ENCODE measurements around the gene SPNS3.

SPNS3 gene

GRCh38 chr17:4492721-4493561, 59.2 kb downstream of the SPNS3 start:
- DNase-seq, result no peak

- no peak for DNase-seq
Observed at GRCh38 chr17:4497101-4497824, 63.5 kb downstream of the SPNS3 start.

GRCh38 chr17:4498461-4499397, 65.0 kb downstream of the SPNS3 start, which contains the start of gene SPNS2:
Gene SPNS2, plus strand, starts transcription at chr17:4498881. Its CDS starts 167 bp downstream, at chr17:4499048.
- no peak for DNase-seq

- DNase-seq, result no peak
Observed at GRCh38 chr17:4499431-4500190, 65.9 kb downstream of the SPNS3 start.

GRCh38 chr17:4500191-4500571, 66.4 kb downstream of the SPNS3 start:
- no peak for DNase-seq

- DNase-seq, result no peak
Observed at GRCh38 chr17:4501295-4501949, 67.7 kb downstream of the SPNS3 start.

- DNase-seq, result no peak
Observed at GRCh38 chr17:4502466-4503154, 68.9 kb downstream of the SPNS3 start.

GRCh38 chr17:4503283-4504025, 69.7 kb downstream of the SPNS3 start:
- no peak for DNase-seq

- no peak for DNase-seq
Observed at GRCh38 chr17:4504188-4504587, 70.4 kb downstream of the SPNS3 start.

GRCh38 chr17:4505187-4505586, 71.4 kb downstream of the SPNS3 start:
- DNase-seq, result no peak

- no peak for DNase-seq
Observed at GRCh38 chr17:4506175-4506813, 72.6 kb downstream of the SPNS3 start.

GRCh38 chr17:4506892-4507291, 73.2 kb downstream of the SPNS3 start:
- DNase-seq, result no peak

- DNase-seq, result no peak
Observed at GRCh38 chr17:4507361-4508111, 73.8 kb downstream of the SPNS3 start.

GRCh38 chr17:4508207-4508606, 74.5 kb downstream of the SPNS3 start:
- no peak for DNase-seq

GRCh38 chr17:4509401-4509800, 75.7 kb downstream of the SPNS3 start:
- DNase-seq, result no peak

GRCh38 chr17:4509923-4510617, 76.3 kb downstream of the SPNS3 start:
- DNase-seq, result no peak

GRCh38 chr17:4510618-4510941, 76.8 kb downstream of the SPNS3 start:
- DNase-seq, result no peak

- DNase-seq, result no peak
Observed at GRCh38 chr17:4511199-4511932, 77.6 kb downstream of the SPNS3 start.

All from DMS153 (cell line).